Measurements from ENCODE around the gene GALNT14.

- no peak for TF ChIP-seq POLR2AphosphoS5 (IDR thresholded peaks at IDR 0.05)
- no peak for TF ChIP-seq CTCF (IDR thresholded peaks at IDR 0.05)
- TF ChIP-seq EP300 (IDR thresholded peaks at IDR 0.05) = no peak
- no peak for TF ChIP-seq POLR2A (IDR thresholded peaks at IDR 0.05)
These were observed 50.7 kb downstream of the GALNT14 start for GRCh38 chr2:31087491-31087890.

Data from gastroesophageal sphincter (tissue), 3 donors.